ENCODE measurements around the gene MARK2.

DNA sequence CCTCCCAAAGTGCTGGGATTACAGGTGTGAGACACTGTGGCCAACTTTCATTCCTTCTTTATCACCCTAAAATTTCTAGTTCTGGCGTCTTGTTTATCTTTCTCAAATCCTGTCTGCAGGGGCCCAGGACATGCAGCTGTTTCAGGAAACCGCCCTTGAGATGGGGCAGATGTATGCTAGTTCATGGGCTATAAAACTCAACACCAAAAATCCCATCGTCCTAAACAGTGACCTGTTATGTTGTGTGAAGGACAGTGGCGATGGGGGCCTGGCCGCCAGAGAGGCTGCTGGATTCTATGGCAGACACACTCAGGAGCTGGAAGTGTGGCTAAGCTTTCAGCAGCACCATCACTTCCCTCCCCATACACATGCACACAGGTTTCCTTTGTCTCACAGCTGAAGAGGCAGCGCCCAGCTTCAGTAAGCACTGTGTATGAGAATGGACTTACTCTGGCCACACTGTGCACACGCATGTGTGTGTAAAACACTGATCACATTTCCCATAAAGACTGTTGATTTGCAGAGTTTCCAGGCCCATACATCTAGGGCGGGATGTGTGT is 36.7 kb downstream of the MARK2 start:
- TF ChIP-seq, protein P1, sequence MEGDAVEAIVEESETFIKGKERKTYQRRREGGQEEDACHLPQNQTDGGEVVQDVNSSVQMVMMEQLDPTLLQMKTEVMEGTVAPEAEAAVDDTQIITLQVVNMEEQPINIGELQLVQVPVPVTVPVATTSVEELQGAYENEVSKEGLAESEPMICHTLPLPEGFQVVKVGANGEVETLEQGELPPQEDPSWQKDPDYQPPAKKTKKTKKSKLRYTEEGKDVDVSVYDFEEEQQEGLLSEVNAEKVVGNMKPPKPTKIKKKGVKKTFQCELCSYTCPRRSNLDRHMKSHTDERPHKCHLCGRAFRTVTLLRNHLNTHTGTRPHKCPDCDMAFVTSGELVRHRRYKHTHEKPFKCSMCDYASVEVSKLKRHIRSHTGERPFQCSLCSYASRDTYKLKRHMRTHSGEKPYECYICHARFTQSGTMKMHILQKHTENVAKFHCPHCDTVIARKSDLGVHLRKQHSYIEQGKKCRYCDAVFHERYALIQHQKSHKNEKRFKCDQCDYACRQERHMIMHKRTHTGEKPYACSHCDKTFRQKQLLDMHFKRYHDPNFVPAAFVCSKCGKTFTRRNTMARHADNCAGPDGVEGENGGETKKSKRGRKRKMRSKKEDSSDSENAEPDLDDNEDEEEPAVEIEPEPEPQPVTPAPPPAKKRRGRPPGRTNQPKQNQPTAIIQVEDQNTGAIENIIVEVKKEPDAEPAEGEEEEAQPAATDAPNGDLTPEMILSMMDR (conservative IDR thresholded peaks at IDR 0.05 in 1 of 2, IDR thresholded peaks at IDR 0.05 in 1 of 2; ENCODE audit: low read depth in 1 of 2, low read length in 2 of 2), result no peak
- no peak for TF ChIP-seq EZH2 (IDR thresholded peaks at IDR 0.05; ENCODE audit: low read length, missing control alignments)
